ENCODE data around the gene FOXN3. TPM values are rescaled to one million over a fixed set of nuclear protein-coding genes. Genes with fewer than 3 reads are reported as not detected.

The FOXN3 gene
- total RNA-seq, 6 experiments from 2014 or later: 31.9 to 43.4 (median 37.9) TPM

GRCh38 chr14:89233184-89233583 is 183.8 kb downstream of the FOXN3 start:
- no peak for DNase-seq
- H3K27ac Mint-ChIP-seq: no peak overlapping the region
- 0 out of 2 replicates have a peak, but pooled peaks cover 4% of the 10 kb centered on the region for H3K36me3 Mint-ChIP-seq (ENCODE audit: low read depth)
- no peaks in the 10 kb centered on the region; the same call in 1 of the 2 replicates for H3K4me1 Mint-ChIP-seq (ENCODE audit: low read depth)
- no peak overlapping the region for H3K4me3 Mint-ChIP-seq
- no peak for TF ChIP-seq CTCF (IDR thresholded peaks at IDR 0.05)
- H3K9me3 Mint-ChIP-seq: no peaks in the 10 kb centered on the region
- no peaks in the 10 kb centered on the region; the same call in 1 of the 2 replicates for H3K27me3 Mint-ChIP-seq (ENCODE audit: insufficient read depth)

GRCh38 chr14:89232265-89233070 is 184.6 kb downstream of the FOXN3 start:
- DNase-seq: no peak
- no peaks in the 10 kb centered on the region for H3K4me1 Mint-ChIP-seq (ENCODE audit: low read depth)
- H3K9me3 Mint-ChIP-seq: no peaks in the 10 kb centered on the region
- H3K4me3 Mint-ChIP-seq: no peak overlapping the region
- no peak overlapping the region for H3K27ac Mint-ChIP-seq
- TF ChIP-seq CTCF (IDR thresholded peaks at IDR 0.05): no peak
- H3K36me3 Mint-ChIP-seq (ENCODE audit: low read depth): 0 out of 2 replicates have a peak, but pooled peaks cover 4% of the 10 kb centered on the region
- no peaks in the 10 kb centered on the region; the same call in 1 of the 2 replicates for H3K27me3 Mint-ChIP-seq (ENCODE audit: insufficient read depth)

GRCh38 chr14:89231426-89232113 is 185.5 kb downstream of the FOXN3 start:
- no peak for DNase-seq
- Mint-ChIP-seq H3K36me3 (ENCODE audit: low read depth) (0 out of 2 replicates have a peak, but pooled peaks cover 4% of the 10 kb centered on the region), H3K27ac (no peak overlapping the region), H3K4me3 (no peak overlapping the region), H3K27me3 (ENCODE audit: insufficient read depth) (no peaks in the 10 kb centered on the region; the same call in 1 of the 2 replicates), H3K4me1 (ENCODE audit: low read depth) (no peaks in the 10 kb centered on the region), H3K9me3 (no peaks in the 10 kb centered on the region)
- no peak for TF ChIP-seq CTCF (IDR thresholded peaks at IDR 0.05)

- Mint-ChIP-seq H3K27me3 (ENCODE audit: insufficient read depth) (no peaks in the 10 kb centered on the region; the same call in none of the 2 replicates), H3K4me1 (ENCODE audit: low read depth) (peaks cover 11% of the 10 kb centered on the region), H3K27ac (no peak overlapping the region), H3K9me3 (no peaks in the 10 kb centered on the region), H3K4me3 (no peak overlapping the region), H3K36me3 (ENCODE audit: low read depth) (no peaks in the 10 kb centered on the region)
- no peak for TF ChIP-seq CTCF (IDR thresholded peaks at IDR 0.05)
- no peak for DNase-seq
Measured at GRCh38 chr14:89228921-89229639, 188.0 kb downstream of the FOXN3 start.

GRCh38 chr14:89227496-89227836 is 189.6 kb downstream of the FOXN3 start:
- TF ChIP-seq CTCF (IDR thresholded peaks at IDR 0.05): no peak
- H3K36me3 Mint-ChIP-seq (ENCODE audit: low read depth): no peaks in the 10 kb centered on the region
- DNase-seq: no peak
- no peak overlapping the region for H3K4me3 Mint-ChIP-seq
- H3K9me3 Mint-ChIP-seq: no peaks in the 10 kb centered on the region
- H3K4me1 Mint-ChIP-seq (ENCODE audit: low read depth): peaks cover 11% of the 10 kb centered on the region
- H3K27me3 Mint-ChIP-seq (ENCODE audit: insufficient read depth): no peaks in the 10 kb centered on the region; the same call in none of the 2 replicates
- no peak overlapping the region for H3K27ac Mint-ChIP-seq

All from HFFc6 (cell line).